Lower lobe of right lung (tissue), 2 donors: ENCODE data around the gene CTTNBP2NL. TPM values are rescaled to one million over a fixed set of nuclear protein-coding genes. Genes with fewer than 3 reads are reported as not detected.
A peak's percentile ranks its signal among the peaks of the same experiment; 100 is the strongest.

Source experiments
- ATAC-seq, 2 donors: fragments of 200-7000 bp; cut with Tn5 transposase; one replicate each; pipeline ENCODE4 v1.9.1; 2020 to 2022; ENCODE audit warnings: mild to moderate bottlenecking in 2 of 2, moderate library complexity in 2 of 2
- DNase-seq: peaks from one replicate; pipeline ENCODE4 v3.0.0-alpha.2; 2020
- H3K27ac ChIP-seq: fragments of 200-600 bp; one replicate; pipeline ENCODE4 v1.8.0; 2022
- H3K27me3 ChIP-seq: fragments of 200-600 bp; one replicate; pipeline ENCODE4 v1.8.0; 2022; ENCODE audit warnings: low read depth
- H3K36me3 ChIP-seq: fragments of 200-600 bp; one replicate; pipeline ENCODE4 v1.8.0; 2022; ENCODE audit warnings: mild to moderate bottlenecking
- H3K4me1 ChIP-seq: fragments of 200-600 bp; one replicate; pipeline ENCODE4 v1.8.0; 2022
- H3K4me3 ChIP-seq: fragments of 200-600 bp; one replicate; pipeline ENCODE4 v1.8.0; 2022; ENCODE audit warnings: mild to moderate bottlenecking
- H3K9me3 ChIP-seq: fragments of 200-600 bp; one replicate; pipeline ENCODE4 v1.8.0; 2022
- CTCF ChIP-seq: fragments of 200-600 bp; IDR thresholded peaks from one replicate; pipeline ENCODE4 v1.8.0; 2022; ENCODE audit warnings: antibody characterized with exemption, mild to moderate bottlenecking
- intact Hi-C: fragments of 100-400 bp; cut with DNase I; formaldehyde crosslinking; loops from one replicate; pipeline ENCODE4 v1.11.0; 2022
- total RNA-seq: library from RNA; stranded (reverse); fragmentation: NEBNext Ultra II Directional; extraction: Animal tissue kit (Norgen Biotek cat#: 25700); gene quantifications from one replicate; pipeline ENCODE4 v1.2.1, GENCODE V29; 2021
- donor health status: DM: no; HTN: yes; CAD: no; lungs with severe emphysema.

CTTNBP2NL gene
- total RNA-seq, 1 donor from 2014 or later: 56.3 TPM

DNA sequence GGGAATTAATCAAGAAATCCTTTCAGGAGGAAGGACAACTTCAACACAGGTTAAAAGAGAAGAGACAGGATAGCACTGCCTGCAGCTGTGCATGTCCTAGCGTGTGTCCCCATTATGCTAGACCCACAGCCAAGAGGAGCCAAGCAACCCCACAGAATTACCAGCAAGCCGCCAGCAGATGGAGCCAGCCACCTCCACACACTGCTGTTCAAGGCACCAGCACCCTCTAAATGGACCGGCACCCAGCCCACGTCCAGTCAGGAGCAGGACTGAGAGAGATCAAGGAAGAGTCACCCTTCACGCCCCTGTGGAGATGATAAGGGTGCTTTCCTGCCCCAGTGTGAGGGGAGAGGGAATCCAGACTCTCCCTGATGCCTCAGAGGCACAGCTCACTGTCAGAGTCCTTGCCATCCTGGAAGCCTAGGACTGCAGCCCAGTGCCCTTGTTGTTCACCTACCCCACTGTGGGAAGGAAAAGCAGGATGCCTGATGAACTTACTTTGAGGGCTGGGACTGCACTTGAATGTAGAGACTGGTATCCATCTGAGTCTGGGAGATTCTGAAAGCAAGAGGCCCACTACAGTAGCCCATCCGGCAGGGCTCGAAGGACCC is 37.1 kb upstream of the CTTNBP2NL start:
- ATAC-seq (peak; percentile 84 to 86), DNase-seq (peak; percentile 77)
- Histone ChIP-seq H3K4me3 (peak overlapping the region; percentile 38), H3K27me3 (no peaks in the 10 kb centered on the region), H3K36me3 (no peaks in the 10 kb centered on the region), H3K9me3 (no peaks in the 10 kb centered on the region), H3K27ac (peak overlapping the region; percentile 90), H3K4me1 (peaks cover 40% of the 10 kb centered on the region)
- TF ChIP-seq CTCF: peak; percentile 80
- intact Hi-C loops: no loop called here

GRCh38 chr1:112359961-112360767 is 35.9 kb upstream of the CTTNBP2NL start:
- peak; percentile 29 for TF ChIP-seq CTCF
- H3K4me1 ChIP-seq: peaks cover 40% of the 10 kb centered on the region
- DNase-seq (peak; percentile 62), ATAC-seq (peak; percentile 84 to 85)
- intact Hi-C loops: no loop called here
- H3K4me3 ChIP-seq: peak overlapping the region; percentile 38
- H3K27ac ChIP-seq: peak overlapping the region; percentile 90
- no peaks in the 10 kb centered on the region for H3K36me3 ChIP-seq
- no peaks in the 10 kb centered on the region for H3K27me3 ChIP-seq
- no peaks in the 10 kb centered on the region for H3K9me3 ChIP-seq

DNA sequence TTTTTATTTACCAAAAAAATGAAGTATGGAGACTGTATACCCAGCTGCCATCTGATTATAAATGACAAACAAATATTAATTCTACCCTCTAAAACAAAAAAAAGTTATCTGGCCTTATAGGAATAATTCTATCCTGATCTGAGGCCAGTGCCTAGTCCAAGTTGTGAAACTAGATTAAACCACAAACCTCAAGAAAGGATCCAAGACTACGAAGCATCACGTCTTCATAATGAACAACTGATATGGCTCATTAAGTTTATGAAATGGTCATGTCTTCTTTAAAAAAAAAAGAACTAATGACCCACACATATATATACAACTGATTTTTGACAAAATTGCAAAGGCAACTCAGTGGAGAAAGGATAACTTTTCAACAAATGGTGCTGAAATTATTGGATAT is 32.4 kb upstream of the CTTNBP2NL start:
- Histone ChIP-seq H3K4me3 (no peak overlapping the region), H3K27ac (no peak overlapping the region), H3K4me1 (peaks cover 28% of the 10 kb centered on the region), H3K36me3 (no peaks in the 10 kb centered on the region), H3K27me3 (no peaks in the 10 kb centered on the region), H3K9me3 (no peaks in the 10 kb centered on the region)
- ATAC-seq: no peak
- intact Hi-C loops: no loop called here
- no peak for DNase-seq
- TF ChIP-seq CTCF: no peak

DNA sequence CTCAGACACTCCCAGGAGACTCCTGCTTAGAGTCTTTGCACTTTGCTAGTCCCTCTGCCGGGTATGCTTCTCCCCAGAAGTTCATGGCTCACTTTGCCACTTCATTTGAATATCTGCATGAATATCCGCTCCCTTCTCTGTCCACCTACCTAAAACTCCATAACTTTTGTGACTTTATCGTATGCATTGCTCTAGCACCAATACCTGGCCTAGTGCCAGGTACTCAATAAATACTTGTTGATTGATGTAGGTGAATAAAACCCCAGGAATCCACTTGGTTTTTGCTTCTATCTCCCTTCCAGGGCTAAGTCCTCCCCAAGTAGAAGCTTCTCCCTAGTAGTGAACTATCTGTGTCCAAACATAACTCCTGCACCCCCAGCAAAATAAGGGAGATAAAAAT is 27.8 kb upstream of the CTTNBP2NL start:
- intact Hi-C loops: no loop called here
- Histone ChIP-seq H3K9me3 (no peaks in the 10 kb centered on the region), H3K27me3 (peaks cover 2% of the 10 kb centered on the region), H3K4me3 (no peak overlapping the region), H3K36me3 (no peaks in the 10 kb centered on the region), H3K4me1 (peaks cover 4% of the 10 kb centered on the region), H3K27ac (no peak overlapping the region)
- no peak for DNase-seq
- no peak for ATAC-seq
- TF ChIP-seq CTCF: no peak

- H3K27ac ChIP-seq: no peak overlapping the region
- no peak overlapping the region for H3K4me3 ChIP-seq
- peaks cover 2% of the 10 kb centered on the region for H3K27me3 ChIP-seq
- H3K36me3 ChIP-seq: no peaks in the 10 kb centered on the region
- DNase-seq (peak; percentile 92), ATAC-seq (peak; percentile 99)
- H3K9me3 ChIP-seq: no peaks in the 10 kb centered on the region
- intact Hi-C loops: no loop called here
- H3K4me1 ChIP-seq: peaks cover 4% of the 10 kb centered on the region
- peak; percentile 99 for TF ChIP-seq CTCF
Observed at GRCh38 chr1:112369392-112370285, 26.4 kb upstream of the CTTNBP2NL start.
